HCT116 (cell line): ENCODE data around the gene LSM10. TPM values are rescaled to one million over a fixed set of nuclear protein-coding genes. Genes with fewer than 3 reads are reported as not detected.

Experiments
- ATAC-seq: fragments of 200-7000 bp; cut with Tn5 transposase; 2 replicates; pipeline ENCODE4 v1.9.1; 2020; ENCODE audit warnings: mild to moderate bottlenecking, moderate library complexity
- BruUV-seq: library from RNA; stranded (reverse); fragments of 400-500 nt; replicated peaks from 2 replicates; lab custom pipeline; 2021; lab: Mats Ljungman, UMichigan
- CTCF ChIA-PET: fragments of 300-600 bp; sonication (Branson Sonifier 250); formaldehyde crosslinking; loops from one replicate; lab custom pipeline; 2021; ENCODE audit warnings: antibody characterized with exemption; lab: Charles Lee
- POLR2A ChIA-PET: fragments of 300-600, 350-600 bp; sonication (Branson Sonifier 250); formaldehyde crosslinking; loops from one replicate; lab custom pipeline; 2021; ENCODE audit warnings: antibody characterized with exemption; lab: Charles Lee
- RAD21 ChIA-PET, 2 experiments: fragments of 300-600 bp; sonication (Branson Sonifier 250); formaldehyde crosslinking; loops; one replicate each; lab custom pipeline; 2023; ENCODE audit warnings: low total read pairs in 2 of 2; ENCODE audit not compliant: uncharacterized antibody in 2 of 2, unreplicated experiment in 2 of 2, low non-redundant PET in 1 of 2; lab: Charles Lee
- DNase-seq: peaks from one replicate; pipeline ENCODE4 v3.0.0-alpha.2; 2010; ENCODE audit warnings: low read depth, low spot score
- H2AFZ ChIP-seq: fragments of 200-600 bp; shearing (Covaris generic), sonication (generic); 2 replicates; pipeline ENCODE4 v1.6.1; 2017; ENCODE audit warnings: low read depth, mixed run types, mixed read lengths, antibody characterized with exemption, low read length; ENCODE audit not compliant: poor library complexity, severe bottlenecking
- H3K27ac ChIP-seq: 2 replicates; pipeline ENCODE4 v1.5.1; 2012; ENCODE audit warnings: low read depth, low read length
- H3K27me3 ChIP-seq: fragments of 200-600 bp; sonication (generic); 2 replicates; pipeline ENCODE4 v1.6.1; 2016; ENCODE audit warnings: mixed run types, low read length, mixed read lengths; ENCODE audit not compliant: insufficient read depth
- H3K36me3 ChIP-seq, 2 experiments: fragments of 200-500 bp in 1 of 2; fragments of 200-600 bp in 1 of 2; sonication (Bioruptor generic) in 1 of 2; sonication (generic) in 1 of 2; 2 replicates each; pipeline versions ENCODE4 v1.5.1 to v1.6.1; 2014 to 2016; ENCODE audit warnings: low read length in 2 of 2, inconsistent platforms in 1 of 2, mixed read lengths in 1 of 2, mixed run types in 1 of 2; ENCODE audit not compliant: insufficient read depth in 2 of 2, control insufficient read depth in 1 of 2
- H3K4me1 ChIP-seq, 2 experiments: fragments of 200-600 bp in 1 of 2; sonication (generic) in 1 of 2; 2 replicates each; pipeline versions ENCODE4 v1.5.1 to v1.6.1; 2012 to 2017; ENCODE audit warnings: low read length in 2 of 2, inconsistent platforms in 1 of 2, mild to moderate bottlenecking in 1 of 2, mixed read lengths in 1 of 2, mixed run types in 1 of 2, moderate library complexity in 1 of 2; ENCODE audit not compliant: insufficient read depth in 2 of 2, control insufficient read depth in 1 of 2
- H3K4me2 ChIP-seq: fragments of 200-600 bp; sonication (generic); 2 replicates; pipeline ENCODE4 v1.6.1; 2017; ENCODE audit warnings: mixed run types, low read length, mixed read lengths
- H3K4me3 ChIP-seq, 2 experiments: fragments of 200-600 bp in 1 of 2; sonication (generic) in 1 of 2; replicated peaks in 1 of 2; 2 replicates each; pipeline ENCODE4 v1.5.1; 2011 to 2016; ENCODE audit warnings: low read length in 2 of 2, control low read depth in 1 of 2, low read depth in 1 of 2, mild to moderate bottlenecking in 1 of 2, mixed read lengths in 1 of 2, mixed run types in 1 of 2
- H3K79me2 ChIP-seq: fragments of 200-600 bp; sonication (generic); 2 replicates; pipeline ENCODE4 v1.6.1; 2017; ENCODE audit warnings: mild to moderate bottlenecking, mixed run types, low read length, moderate library complexity, mixed read lengths; ENCODE audit not compliant: insufficient read depth
- H3K9ac ChIP-seq: fragments of 200-600 bp; sonication (generic); 2 replicates; pipeline ENCODE4 v1.6.1; 2016; ENCODE audit warnings: low read length, mixed read lengths
- H3K9me2 ChIP-seq: fragments of 200-600 bp; sonication (generic), shearing (Covaris generic); 2 replicates; pipeline ENCODE4 v1.6.1; 2017; ENCODE audit warnings: mixed run types, mild to moderate bottlenecking, moderate library complexity; ENCODE audit not compliant: insufficient read depth
- H3K9me3 ChIP-seq, 2 experiments: fragments of 200-500 bp in 1 of 2; fragments of 200-600 bp in 1 of 2; sonication (Bioruptor generic) in 1 of 2; sonication (generic) in 1 of 2; 2 replicates each; pipeline ENCODE4 v1.6.1; 2014 to 2017; ENCODE audit warnings: low read length in 2 of 2, mixed read lengths in 2 of 2, inconsistent platforms in 1 of 2, low read depth in 1 of 2, mild to moderate bottlenecking in 1 of 2, mixed run types in 1 of 2, moderate library complexity in 1 of 2; ENCODE audit not compliant: control insufficient read depth in 1 of 2, insufficient read depth in 1 of 2
- H4K20me1 ChIP-seq: fragments of 200-600 bp; sonication (generic), shearing (Covaris generic); 2 replicates; pipeline ENCODE4 v1.6.1; 2017; ENCODE audit warnings: mixed run types, mild to moderate bottlenecking, moderate library complexity; ENCODE audit not compliant: insufficient read depth
- ATF3 ChIP-seq: IDR thresholded peaks from 2 replicates; pipeline ENCODE4 v1.6.1; 2012
- CBX3 ChIP-seq: IDR thresholded peaks from 2 replicates; pipeline ENCODE4 v1.6.1; 2012; ENCODE audit warnings: low read depth
- CEBPB ChIP-seq: IDR thresholded peaks from 2 replicates; pipeline ENCODE4 v1.6.1; 2012; ENCODE audit warnings: low read depth
- ELF1 ChIP-seq: IDR thresholded peaks from 2 replicates; pipeline ENCODE4 v1.6.1; 2012; ENCODE audit warnings: low read depth, borderline replicate concordance
- EZH2 ChIP-seq: fragments of 200-600 bp; sonication (generic); IDR thresholded peaks from 2 replicates; pipeline ENCODE4 v1.6.1; 2017; ENCODE audit warnings: antibody characterized with exemption, mixed run types
- EZH2phosphoT487 ChIP-seq: fragments of 200-600 bp; IDR thresholded peaks from 2 replicates; pipeline ENCODE4 v1.6.1; 2018; ENCODE audit warnings: antibody characterized with exemption, borderline replicate concordance
- FOSL1 ChIP-seq: IDR thresholded peaks from 2 replicates; pipeline ENCODE4 v1.6.1; 2012; ENCODE audit warnings: low read depth
- JUND ChIP-seq: IDR thresholded peaks from 2 replicates; pipeline ENCODE4 v1.6.1; 2012
- MAX ChIP-seq: IDR thresholded peaks from 2 replicates; pipeline ENCODE4 v1.6.1; 2012
- POLR2AphosphoS5 ChIP-seq: IDR thresholded peaks from 2 replicates; pipeline ENCODE4 v1.6.1; 2011; ENCODE audit warnings: mild to moderate bottlenecking, low read depth, low read length, moderate library complexity
- RAD21 ChIP-seq: IDR thresholded peaks from 2 replicates; pipeline ENCODE4 v1.6.1; 2012; ENCODE audit warnings: low read depth, mild to moderate bottlenecking
- REST ChIP-seq: IDR thresholded peaks from 2 replicates; pipeline ENCODE4 v1.6.1; 2012; ENCODE audit warnings: low read depth
- SIN3A ChIP-seq: IDR thresholded peaks from 2 replicates; pipeline ENCODE4 v1.6.1; 2012; ENCODE audit warnings: low read depth
- SP1 ChIP-seq: IDR thresholded peaks from 2 replicates; pipeline ENCODE4 v1.6.1; 2012; ENCODE audit warnings: low read depth
- SRF ChIP-seq: IDR thresholded peaks from 2 replicates; pipeline ENCODE4 v1.6.1; 2012; ENCODE audit warnings: low read depth
- TCF7L2 ChIP-seq: IDR thresholded peaks from 2 replicates; pipeline ENCODE4 v1.7.0; 2011; ENCODE audit warnings: borderline replicate concordance, inconsistent platforms; ENCODE audit not compliant: insufficient read depth, insufficient read length; ENCODE audit errors: extremely low read depth
- ZFX ChIP-seq: fragments of 450-650 bp; IDR thresholded peaks from 2 replicates; pipeline ENCODE4 v1.6.1; 2017
- intact Hi-C: fragments of 100-400 bp; cut with micrococcal nuclease; formaldehyde crosslinking; loops from 2 replicates; pipeline ENCODE4 v1.10.0; 2022
- total RNA-seq: library from RNA; stranded (reverse); gene quantifications from one replicate; pipeline ENCODE4 v1.2.1, GENCODE V29; 2021; ENCODE audit not compliant: unreplicated experiment

The LSM10 gene
- total RNA-seq, 1 experiment from 2014 or later = 49.5 TPM

GRCh38 chr1:36438715-36439114 lies 41.0 kb upstream of the LSM10 start:
- H3K27ac ChIP-seq = no peak overlapping the region
- ChIA-PET POLR2A (interaction anchor here (0.6 to 1.0 kb wide), 2 partner anchors 12 to 61 kb away, joined by 3 to 4 read pairs; partner anchors contain the start of gene OSCP1), RAD21 (no interaction called here), CTCF (no interaction called here)
- H2AFZ ChIP-seq = no peak overlapping the region
- intact Hi-C loops = no loop called here
- H3K27me3 ChIP-seq = no peaks in the 10 kb centered on the region
- no peak for TF ChIP-seq SP1
- no peak for TF ChIP-seq ZFX
- no peak for TF ChIP-seq TCF7L2
- no peak for TF ChIP-seq SRF
- TF ChIP-seq POLR2AphosphoS5 = no peak
- no peak for TF ChIP-seq EZH2
- no peak for TF ChIP-seq SIN3A
- no peak for TF ChIP-seq ELF1
- no peak for TF ChIP-seq EZH2phosphoT487
- TF ChIP-seq MAX = no peak
- no peak for TF ChIP-seq CBX3
- TF ChIP-seq, all 23 proteins: peak for 0
- H3K9ac ChIP-seq = no peak overlapping the region
- no TSS peak for BruUV-seq
- H3K4me1 ChIP-seq = peaks cover 16 to 28% of the 10 kb centered on the region in 2 experiments
- no peaks in the 10 kb centered on the region for H3K9me2 ChIP-seq
- H3K36me3 ChIP-seq = no peaks in the 10 kb centered on the region
- no peaks in the 10 kb centered on the region for H3K79me2 ChIP-seq
- H3K9me3 ChIP-seq = no peaks in the 10 kb centered on the region
- ATAC-seq (no peak), DNase-seq (no peak)
- no peaks in the 10 kb centered on the region for H4K20me1 ChIP-seq
- H3K4me2 ChIP-seq = no peak overlapping the region
- H3K4me3 ChIP-seq = no peak overlapping the region

- Histone ChIP-seq H3K4me2 (peak overlapping the region; percentile 87), H3K27me3 (no peaks in the 10 kb centered on the region), H3K9me3 (no peaks in the 10 kb centered on the region), H4K20me1 (no peaks in the 10 kb centered on the region), H3K9me2 (no peaks in the 10 kb centered on the region), H3K4me3 (peak overlapping the region in 1 of 2 experiments; percentile 51; a peak in 2 of 4 replicates), H3K9ac (peak overlapping the region; percentile 8; the same call in 1 of the 2 replicates), H2AFZ (no peak overlapping the region), H3K27ac (peak overlapping the region; percentile 71; the same call in 1 of the 2 replicates), H3K79me2 (no peaks in the 10 kb centered on the region), H3K36me3 (no peaks in the 10 kb centered on the region), H3K4me1 (peaks cover 16 to 28% of the 10 kb centered on the region in 2 experiments)
- peak; percentile 75 for DNase-seq
- ATAC-seq = peak; percentile 88
- intact Hi-C loops = no loop called here
- CTCF ChIA-PET = no interaction called here
- RAD21 ChIA-PET = no interaction called here
- POLR2A ChIA-PET = interaction anchor here (0.9 to 1.6 kb wide), 4 partner anchors 12 to 50 kb away, joined by 3 read pairs; partner anchors contain the start of gene MRPS15
- no TSS peak for BruUV-seq
- TF ChIP-seq ZFX (no peak), EZH2phosphoT487 (no peak), FOSL1 (peak; percentile 92), ELF1 (no peak), POLR2AphosphoS5 (peak; percentile 58; the same call in 1 of the 2 replicates), SIN3A (peak; percentile 88), ATF3 (peak; percentile 79), CBX3 (peak; percentile 97), JUND (peak; percentile 97), TCF7L2 (no peak), REST (no peak), EZH2 (no peak), RAD21 (peak; percentile 21; the same call in 1 of the 2 replicates), CEBPB (peak; percentile 84)
These were observed 39.1 kb upstream of the LSM10 start for GRCh38 chr1:36436821-36437220.
